HG02885 (cell line): ENCODE data around the gene BRINP1.

ENCODE experiments used
- ATAC-seq: cut with Tn5 transposase; IDR thresholded peaks from one replicate; pipeline ENCODE4 v1.9.1; 2021; ENCODE audit warnings: mild to moderate bottlenecking; ENCODE audit not compliant: unreplicated experiment, poor library complexity

The BRINP1 gene

GRCh38 chr9:119157196-119157595 is 212.0 kb downstream of the BRINP1 start:
- ATAC-seq = no peak

- no peak for ATAC-seq
These were observed 212.9 kb downstream of the BRINP1 start for GRCh38 chr9:119156354-119156753.

- ATAC-seq = no peak
These were observed 214.7 kb downstream of the BRINP1 start for GRCh38 chr9:119154527-119154926.

GRCh38 chr9:119153402-119153801 is 215.8 kb downstream of the BRINP1 start:
- ATAC-seq = no peak

GRCh38 chr9:119148855-119149254 is 220.4 kb downstream of the BRINP1 start:
- no peak for ATAC-seq

GRCh38 chr9:119137479-119137878 is 231.8 kb downstream of the BRINP1 start:
- no peak for ATAC-seq

GRCh38 chr9:119126040-119126439 is 243.2 kb downstream of the BRINP1 start:
- no peak for ATAC-seq

- no peak for ATAC-seq
These were observed 247.3 kb downstream of the BRINP1 start for GRCh38 chr9:119121899-119122298.

GRCh38 chr9:119117409-119117808 is 251.8 kb downstream of the BRINP1 start:
- ATAC-seq = no peak
